ENCODE results near the gene TNIK.

TNIK gene

GRCh38 chr3:171363202-171363601, 97.0 kb downstream of the TNIK start:
- H3K4me2 ChIP-seq (ENCODE audit: low read length, poor library complexity, severe bottlenecking), result no peak overlapping the region

GRCh38 chr3:171362575-171362974, 97.6 kb downstream of the TNIK start:
- Histone ChIP-seq H3K4me1 (ENCODE audit: control insufficient read depth, insufficient read depth, low read depth, low read length) (peaks cover 5% of the 10 kb centered on the region), H3K4me3 (ENCODE audit: insufficient read depth in 1 of 2, low read depth in 1 of 2, low read length in 2 of 2) (no peak overlapping the region), H3K27ac (ENCODE audit: low read length, poor library complexity, severe bottlenecking) (no peak overlapping the region)

More at GRCh38 chr3:171363202-171363601, 97.0 kb downstream of the TNIK start:
- Histone ChIP-seq H2BK5ac (ENCODE audit: low read depth, low read length, poor library complexity, severe bottlenecking) (no peak overlapping the region), H3K27me3 (ENCODE audit: control insufficient read depth in 1 of 2, insufficient read depth in 1 of 2, low read length in 2 of 2) (peaks cover 0 to 4% of the 10 kb centered on the region in 2 experiments), H2BK12ac (ENCODE audit: low read length in 2 of 2) (no peak overlapping the region), H3K23ac (ENCODE audit: low read length in 2 of 2) (no peak overlapping the region), H3K4ac (ENCODE audit: low read depth in 1 of 2, low read length in 2 of 2) (no peak overlapping the region), H3K27ac (ENCODE audit: low read length, poor library complexity, severe bottlenecking) (no peak overlapping the region), H3K9ac (ENCODE audit: low read length) (no peak overlapping the region), H2AFZ (ENCODE audit: low read depth, low read length) (no peak overlapping the region), H2BK15ac (ENCODE audit: low read depth, poor library complexity, severe bottlenecking) (no peak overlapping the region), H3K14ac (ENCODE audit: low read length in 2 of 2) (no peak overlapping the region), H4K8ac (ENCODE audit: low read length) (no peak overlapping the region), H2AK5ac (ENCODE audit: low read length, severe bottlenecking) (no peak overlapping the region), H3K79me1 (replicated peaks; ENCODE audit: low read length, poor library complexity, severe bottlenecking) (peaks cover 15% of the 10 kb centered on the region), H2BK120ac (ENCODE audit: low read depth, low read length) (no peak overlapping the region), H3K4me1 (ENCODE audit: control insufficient read depth, insufficient read depth, low read depth, low read length) (peaks cover 2% of the 10 kb centered on the region), H3K9me3 (ENCODE audit: control insufficient read depth, low read length) (no peaks in the 10 kb centered on the region), H3K18ac (ENCODE audit: low read depth in 1 of 2, low read length in 2 of 2) (no peak overlapping the region), H4K91ac (ENCODE audit: low read length) (no peak overlapping the region), H3K4me3 (ENCODE audit: insufficient read depth in 1 of 2, low read depth in 1 of 2, low read length in 2 of 2) (no peak overlapping the region), H3K36me3 (ENCODE audit: control insufficient read depth in 1 of 2, insufficient read depth in 2 of 2, low read depth in 1 of 2, low read length in 2 of 2) (no peaks in the 10 kb centered on the region)
- no peak for DNase-seq
- WGBS, result 100% methylated on average over 1 of the region's 2 CpGs

DNA sequence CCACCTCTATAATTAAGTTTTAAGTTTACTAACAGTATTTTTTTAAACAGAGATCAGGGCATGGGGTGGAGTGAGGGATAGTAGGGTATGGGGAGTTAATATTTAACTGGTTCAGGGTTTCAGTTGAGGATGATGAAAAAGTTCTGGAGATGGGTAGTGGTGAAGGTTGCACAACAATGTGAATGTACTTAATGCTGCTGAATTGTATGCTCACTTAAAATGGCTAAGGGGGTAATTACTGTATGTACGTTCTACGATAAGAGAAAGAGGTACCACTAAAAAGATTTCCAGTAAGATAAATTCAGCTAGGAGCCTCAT, 101.4 kb downstream of the TNIK start:
- Histone ChIP-seq H4K91ac (ENCODE audit: low read length) (no peak overlapping the region), H3K4me2 (ENCODE audit: low read length, poor library complexity, severe bottlenecking) (no peak overlapping the region), H3K4me3 (ENCODE audit: insufficient read depth in 1 of 2, low read depth in 1 of 2, low read length in 2 of 2) (no peak overlapping the region), H3K36me3 (ENCODE audit: control insufficient read depth in 1 of 2, insufficient read depth in 2 of 2, low read depth in 1 of 2, low read length in 2 of 2) (no peaks in the 10 kb centered on the region), H3K23ac (ENCODE audit: low read length in 2 of 2) (no peak overlapping the region), H2BK5ac (ENCODE audit: low read depth, low read length, poor library complexity, severe bottlenecking) (no peak overlapping the region), H3K9me3 (ENCODE audit: control insufficient read depth, low read length) (no peaks in the 10 kb centered on the region), H3K4ac (ENCODE audit: low read depth in 1 of 2, low read length in 2 of 2) (no peak overlapping the region), H3K4me1 (ENCODE audit: control insufficient read depth, insufficient read depth, low read depth, low read length) (peaks cover 8% of the 10 kb centered on the region), H3K18ac (ENCODE audit: low read depth in 1 of 2, low read length in 2 of 2) (no peak overlapping the region), H3K9ac (ENCODE audit: low read length) (no peak overlapping the region), H4K8ac (ENCODE audit: low read length) (no peak overlapping the region), H2BK15ac (ENCODE audit: low read depth, poor library complexity, severe bottlenecking) (no peak overlapping the region), H3K27ac (ENCODE audit: low read length, poor library complexity, severe bottlenecking) (no peak overlapping the region), H3K79me1 (replicated peaks; ENCODE audit: low read length, poor library complexity, severe bottlenecking) (peaks cover 20% of the 10 kb centered on the region), H3K27me3 (ENCODE audit: control insufficient read depth in 1 of 2, insufficient read depth in 1 of 2, low read length in 2 of 2) (peaks cover 0 to 10% of the 10 kb centered on the region in 2 experiments), H2BK120ac (ENCODE audit: low read depth, low read length) (no peak overlapping the region), H2AFZ (ENCODE audit: low read depth, low read length) (no peak overlapping the region), H2BK12ac (ENCODE audit: low read length in 2 of 2) (no peak overlapping the region), H2AK5ac (ENCODE audit: low read length, severe bottlenecking) (no peak overlapping the region), H3K14ac (ENCODE audit: low read length in 2 of 2) (no peak overlapping the region)
- 90% methylated on average over 2 of the region's 2 CpGs for WGBS
- DNase-seq, result no peak

More at GRCh38 chr3:171362575-171362974, 97.6 kb downstream of the TNIK start:
- H3K18ac ChIP-seq (ENCODE audit: low read depth in 1 of 2, low read length in 2 of 2), result no peak overlapping the region
- H4K91ac ChIP-seq (ENCODE audit: low read length), result no peak overlapping the region
- H2AK5ac ChIP-seq (ENCODE audit: low read length, severe bottlenecking), result no peak overlapping the region
- no peak overlapping the region for H3K23ac ChIP-seq (ENCODE audit: low read length in 2 of 2)
- no peaks in the 10 kb centered on the region for H3K36me3 ChIP-seq (ENCODE audit: control insufficient read depth in 1 of 2, insufficient read depth in 2 of 2, low read depth in 1 of 2, low read length in 2 of 2)
- H2BK5ac ChIP-seq (ENCODE audit: low read depth, low read length, poor library complexity, severe bottlenecking), result no peak overlapping the region
- H3K4me2 ChIP-seq (ENCODE audit: low read length, poor library complexity, severe bottlenecking), result no peak overlapping the region
- DNase-seq, result no peak
- no peak overlapping the region for H3K9ac ChIP-seq (ENCODE audit: low read length)
- no peaks in the 10 kb centered on the region for H3K9me3 ChIP-seq (ENCODE audit: control insufficient read depth, low read length)
- H3K79me1 ChIP-seq (replicated peaks; ENCODE audit: low read length, poor library complexity, severe bottlenecking), result peaks cover 18% of the 10 kb centered on the region
- H3K4ac ChIP-seq (ENCODE audit: low read depth in 1 of 2, low read length in 2 of 2), result no peak overlapping the region
- no peak overlapping the region for H3K14ac ChIP-seq (ENCODE audit: low read length in 2 of 2)
- H2BK15ac ChIP-seq (ENCODE audit: low read depth, poor library complexity, severe bottlenecking), result no peak overlapping the region
- peaks cover 0 to 4% of the 10 kb centered on the region in 2 experiments for H3K27me3 ChIP-seq (ENCODE audit: control insufficient read depth in 1 of 2, insufficient read depth in 1 of 2, low read length in 2 of 2)
- H2BK120ac ChIP-seq (ENCODE audit: low read depth, low read length), result no peak overlapping the region
- no peak overlapping the region for H2BK12ac ChIP-seq (ENCODE audit: low read length in 2 of 2)
- H4K8ac ChIP-seq (ENCODE audit: low read length), result no peak overlapping the region
- H2AFZ ChIP-seq (ENCODE audit: low read depth, low read length), result no peak overlapping the region

DNA sequence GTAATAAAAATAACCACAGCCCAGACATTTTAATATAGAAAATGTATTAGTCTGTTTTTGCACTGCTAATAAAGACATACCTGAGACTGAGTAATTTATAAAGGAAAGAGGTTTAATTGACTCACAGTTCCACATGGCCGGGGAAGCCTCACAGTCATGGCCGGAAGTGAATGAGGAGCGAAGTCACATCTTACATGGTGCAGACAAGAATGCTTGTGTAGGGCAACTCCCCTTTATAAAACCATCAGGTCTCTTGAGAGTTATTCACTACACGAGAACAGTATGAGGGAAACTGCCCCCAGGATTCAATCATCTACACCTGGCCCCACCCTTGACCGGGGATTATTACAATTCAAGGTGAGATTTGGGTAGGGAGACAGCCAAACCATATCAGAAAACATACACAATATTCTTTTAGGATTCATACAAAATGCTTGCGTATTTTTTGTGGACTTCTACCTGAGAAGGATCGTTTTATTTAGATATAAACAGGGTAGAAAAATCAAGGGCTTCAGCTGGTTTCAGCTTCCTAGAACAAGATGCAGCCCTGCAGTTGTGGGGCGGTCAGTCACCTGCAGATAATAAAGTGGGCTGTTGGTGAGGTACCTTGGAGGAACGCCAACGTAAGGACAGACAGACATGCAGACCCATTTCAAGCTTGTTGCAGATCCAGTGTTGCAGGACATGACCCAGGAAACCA, 101.9 kb downstream of the TNIK start:
- H3K9ac ChIP-seq (ENCODE audit: low read length), result no peak overlapping the region
- no peak overlapping the region for H2AFZ ChIP-seq (ENCODE audit: low read depth, low read length)
- H4K91ac ChIP-seq (ENCODE audit: low read length), result no peak overlapping the region
- H3K4me3 ChIP-seq (ENCODE audit: insufficient read depth in 1 of 2, low read depth in 1 of 2, low read length in 2 of 2), result no peak overlapping the region
- no peaks in the 10 kb centered on the region for H3K36me3 ChIP-seq (ENCODE audit: control insufficient read depth in 1 of 2, insufficient read depth in 2 of 2, low read depth in 1 of 2, low read length in 2 of 2)
- H3K27me3 ChIP-seq (ENCODE audit: control insufficient read depth in 1 of 2, insufficient read depth in 1 of 2, low read length in 2 of 2), result peaks cover 0 to 10% of the 10 kb centered on the region in 2 experiments
- H2BK12ac ChIP-seq (ENCODE audit: low read length in 2 of 2), result no peak overlapping the region
- H3K4me1 ChIP-seq (ENCODE audit: control insufficient read depth, insufficient read depth, low read depth, low read length), result peaks cover 8% of the 10 kb centered on the region
- no peak overlapping the region for H2AK5ac ChIP-seq (ENCODE audit: low read length, severe bottlenecking)
- H3K27ac ChIP-seq (ENCODE audit: low read length, poor library complexity, severe bottlenecking), result no peak overlapping the region
- no peak overlapping the region for H2BK120ac ChIP-seq (ENCODE audit: low read depth, low read length)
- H3K23ac ChIP-seq (ENCODE audit: low read length in 2 of 2), result no peak overlapping the region
- H3K79me1 ChIP-seq (replicated peaks; ENCODE audit: low read length, poor library complexity, severe bottlenecking), result peaks cover 20% of the 10 kb centered on the region
- H3K18ac ChIP-seq (ENCODE audit: low read depth in 1 of 2, low read length in 2 of 2), result no peak overlapping the region
- H3K9me3 ChIP-seq (ENCODE audit: control insufficient read depth, low read length), result no peaks in the 10 kb centered on the region
- no peak overlapping the region for H3K4me2 ChIP-seq (ENCODE audit: low read length, poor library complexity, severe bottlenecking)
- no peak overlapping the region for H3K14ac ChIP-seq (ENCODE audit: low read length in 2 of 2)
- no peak for DNase-seq
- H2BK5ac ChIP-seq (ENCODE audit: low read depth, low read length, poor library complexity, severe bottlenecking), result no peak overlapping the region
- H3K4ac ChIP-seq (ENCODE audit: low read depth in 1 of 2, low read length in 2 of 2), result no peak overlapping the region
- no peak overlapping the region for H2BK15ac ChIP-seq (ENCODE audit: low read depth, poor library complexity, severe bottlenecking)
- H4K8ac ChIP-seq (ENCODE audit: low read length), result no peak overlapping the region
- WGBS, result 85% methylated on average over 7 of the region's 10 CpGs
